AG08396 (cell line): ENCODE data around the gene YAP1.
A peak's percentile ranks its signal among the peaks of the same experiment; 100 is the strongest.

Experiments used
- DNase-seq: peaks from one replicate; pipeline ENCODE4 v3.0.0; 2012; ENCODE audit warnings: low spot score, mixed read lengths

YAP1 gene

GRCh38 chr11:102117472-102118113 lies 7.3 kb downstream of the YAP1 start:
- DNase-seq, result no peak

GRCh38 chr11:102118937-102119336 lies 8.7 kb downstream of the YAP1 start:
- no peak for DNase-seq

GRCh38 chr11:102119997-102120396 lies 9.8 kb downstream of the YAP1 start:
- DNase-seq, result no peak

GRCh38 chr11:102120437-102120973 lies 10.3 kb downstream of the YAP1 start:
- DNase-seq, result no peak

GRCh38 chr11:102121329-102121728 lies 11.1 kb downstream of the YAP1 start:
- DNase-seq, result no peak

- no peak for DNase-seq
These were observed 24.4 kb downstream of the YAP1 start for GRCh38 chr11:102134597-102134996.

GRCh38 chr11:102135256-102135655 lies 25.0 kb downstream of the YAP1 start:
- no peak for DNase-seq

GRCh38 chr11:102138223-102138622 lies 28.0 kb downstream of the YAP1 start:
- no peak for DNase-seq

- no peak for DNase-seq
These were observed 28.4 kb downstream of the YAP1 start for GRCh38 chr11:102138670-102139069.

GRCh38 chr11:102139081-102139498 lies 28.8 kb downstream of the YAP1 start:
- DNase-seq, result peak; percentile 49

GRCh38 chr11:102142333-102142732 lies 32.1 kb downstream of the YAP1 start:
- DNase-seq, result no peak

GRCh38 chr11:102143867-102144266 lies 33.6 kb downstream of the YAP1 start:
- DNase-seq, result no peak

- peak; percentile 10 for DNase-seq
These were observed 34.4 kb downstream of the YAP1 start for GRCh38 chr11:102144357-102145355.

- no peak for DNase-seq
These were observed 36.8 kb downstream of the YAP1 start for GRCh38 chr11:102147015-102147414.

GRCh38 chr11:102147632-102148031 lies 37.4 kb downstream of the YAP1 start:
- no peak for DNase-seq

- DNase-seq, result no peak
These were observed 37.8 kb downstream of the YAP1 start for GRCh38 chr11:102148059-102148458.

- DNase-seq, result no peak
These were observed 41.7 kb downstream of the YAP1 start for GRCh38 chr11:102151784-102152525.

- DNase-seq, result no peak
These were observed 42.8 kb downstream of the YAP1 start for GRCh38 chr11:102153082-102153481.

GRCh38 chr11:102154806-102155205 lies 44.6 kb downstream of the YAP1 start:
- no peak for DNase-seq

- DNase-seq, result no peak
These were observed 45.4 kb downstream of the YAP1 start for GRCh38 chr11:102155676-102156075.

GRCh38 chr11:102157219-102157618 lies 47.0 kb downstream of the YAP1 start:
- no peak for DNase-seq

GRCh38 chr11:102158164-102158735 lies 48.0 kb downstream of the YAP1 start:
- DNase-seq, result no peak
